Measurements from ENCODE around the gene RASA3. TPM values are rescaled to one million over a fixed set of nuclear protein-coding genes. Genes with fewer than 3 reads are reported as not detected.

The RASA3 gene
- total RNA-seq, 1 experiment from 2014 or later: 18.6 TPM

DNA sequence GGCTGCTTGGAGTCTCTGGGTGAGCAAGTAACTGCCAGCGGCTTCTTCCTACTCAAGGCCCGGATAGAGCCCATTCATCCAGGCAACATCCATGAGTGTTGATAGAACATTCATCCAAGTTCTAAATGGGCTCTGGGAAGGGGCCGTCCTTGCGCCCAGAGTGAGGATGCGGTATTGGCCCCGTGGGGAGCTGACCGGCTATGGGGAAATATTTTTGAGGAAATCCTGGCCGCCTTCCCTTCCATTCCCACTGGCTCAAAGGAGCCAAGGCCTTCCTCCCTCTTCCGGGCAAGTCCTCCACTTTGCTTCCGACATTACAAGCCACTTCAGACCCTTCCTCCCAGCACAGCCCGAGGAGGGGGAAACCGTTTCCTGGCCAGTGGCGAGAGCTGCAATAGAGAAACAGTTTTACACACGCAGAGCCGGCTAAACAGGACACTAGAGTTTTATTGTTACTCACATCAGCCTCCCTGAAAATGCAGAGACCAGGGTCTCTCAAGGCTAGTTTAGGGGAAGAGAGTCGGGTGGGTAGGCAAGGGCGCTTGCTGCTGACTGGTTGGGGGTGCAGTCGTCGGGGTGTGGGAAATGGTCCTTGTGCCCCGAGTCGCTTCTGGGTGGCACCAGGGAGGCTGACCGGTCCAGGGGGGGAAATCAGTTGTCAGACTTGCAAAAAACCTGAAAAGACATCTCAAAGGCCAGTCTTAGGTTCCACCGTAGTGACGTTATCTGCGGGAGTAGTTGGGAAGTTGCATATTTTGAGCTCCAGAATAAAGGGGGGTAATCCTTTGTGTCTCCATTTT, 196.1 kb downstream of the RASA3 start (continued):
- TF ChIP-seq, protein P1, sequence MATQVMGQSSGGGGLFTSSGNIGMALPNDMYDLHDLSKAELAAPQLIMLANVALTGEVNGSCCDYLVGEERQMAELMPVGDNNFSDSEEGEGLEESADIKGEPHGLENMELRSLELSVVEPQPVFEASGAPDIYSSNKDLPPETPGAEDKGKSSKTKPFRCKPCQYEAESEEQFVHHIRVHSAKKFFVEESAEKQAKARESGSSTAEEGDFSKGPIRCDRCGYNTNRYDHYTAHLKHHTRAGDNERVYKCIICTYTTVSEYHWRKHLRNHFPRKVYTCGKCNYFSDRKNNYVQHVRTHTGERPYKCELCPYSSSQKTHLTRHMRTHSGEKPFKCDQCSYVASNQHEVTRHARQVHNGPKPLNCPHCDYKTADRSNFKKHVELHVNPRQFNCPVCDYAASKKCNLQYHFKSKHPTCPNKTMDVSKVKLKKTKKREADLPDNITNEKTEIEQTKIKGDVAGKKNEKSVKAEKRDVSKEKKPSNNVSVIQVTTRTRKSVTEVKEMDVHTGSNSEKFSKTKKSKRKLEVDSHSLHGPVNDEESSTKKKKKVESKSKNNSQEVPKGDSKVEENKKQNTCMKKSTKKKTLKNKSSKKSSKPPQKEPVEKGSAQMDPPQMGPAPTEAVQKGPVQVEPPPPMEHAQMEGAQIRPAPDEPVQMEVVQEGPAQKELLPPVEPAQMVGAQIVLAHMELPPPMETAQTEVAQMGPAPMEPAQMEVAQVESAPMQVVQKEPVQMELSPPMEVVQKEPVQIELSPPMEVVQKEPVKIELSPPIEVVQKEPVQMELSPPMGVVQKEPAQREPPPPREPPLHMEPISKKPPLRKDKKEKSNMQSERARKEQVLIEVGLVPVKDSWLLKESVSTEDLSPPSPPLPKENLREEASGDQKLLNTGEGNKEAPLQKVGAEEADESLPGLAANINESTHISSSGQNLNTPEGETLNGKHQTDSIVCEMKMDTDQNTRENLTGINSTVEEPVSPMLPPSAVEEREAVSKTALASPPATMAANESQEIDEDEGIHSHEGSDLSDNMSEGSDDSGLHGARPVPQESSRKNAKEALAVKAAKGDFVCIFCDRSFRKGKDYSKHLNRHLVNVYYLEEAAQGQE (IDR thresholded peaks at IDR 0.05; ENCODE audit: low read depth): no peak

- intact Hi-C loops (cut with micrococcal nuclease): no loop called here
- Histone ChIP-seq H3K9me2 (ENCODE audit: insufficient read depth) (no peaks in the 10 kb centered on the region), H2AFZ (ENCODE audit: low read depth, low read length, poor library complexity, severe bottlenecking) (no peak overlapping the region), H3K27me3 (ENCODE audit: insufficient read depth, low read length) (no peaks in the 10 kb centered on the region), H3K9ac (ENCODE audit: low read length) (no peak overlapping the region), H3K79me2 (ENCODE audit: insufficient read depth, low read length) (no peaks in the 10 kb centered on the region), H3K9me3 (ENCODE audit: control insufficient read depth in 1 of 2, insufficient read depth in 1 of 2, low read depth in 1 of 2, low read length in 2 of 2) (no peaks in the 10 kb centered on the region), H3K27ac (ENCODE audit: low read depth, low read length) (no peak overlapping the region), H4K20me1 (ENCODE audit: insufficient read depth) (no peaks in the 10 kb centered on the region), H3K4me1 (ENCODE audit: control insufficient read depth in 1 of 2, insufficient read depth in 2 of 2, low read length in 2 of 2) (no peaks in the 10 kb centered on the region), H3K36me3 (ENCODE audit: control insufficient read depth in 1 of 2, insufficient read depth in 2 of 2, low read length in 2 of 2) (no peaks in the 10 kb centered on the region), H3K4me3 (replicated peaks in 1 of 2; ENCODE audit: low read depth in 1 of 2, low read length in 2 of 2) (no peak overlapping the region), H3K4me2 (ENCODE audit: low read length) (no peak overlapping the region)
- DNase-seq (ENCODE audit: low read depth, low spot score): no peak
- ChIA-PET CTCF (no interaction called here), RAD21 (ENCODE audit: low non-redundant PET in 1 of 2, low total read pairs in 2 of 2, uncharacterized antibody in 2 of 2, unreplicated experiment in 2 of 2) (no interaction called here), POLR2A (no interaction called here)
- no TSS peak for BruUV-seq (replicated peaks)
- ATAC-seq: no peak
- TF ChIP-seq JUND (IDR thresholded peaks at IDR 0.05): no peak
- TF ChIP-seq EZH2phosphoT487 (IDR thresholded peaks at IDR 0.05; ENCODE audit: borderline replicate concordance): no peak
- TF ChIP-seq ATF3 (IDR thresholded peaks at IDR 0.05): no peak
- no peak for TF ChIP-seq CBX3 (IDR thresholded peaks at IDR 0.05; ENCODE audit: low read depth)
- TF ChIP-seq CTCF (IDR thresholded peaks at IDR 0.05 in 2 of 3, conservative IDR thresholded peaks at IDR 0.05 in 1 of 3; ENCODE audit: borderline replicate concordance in 1 of 3, insufficient read depth in 1 of 3, low read depth in 2 of 3, low read length in 2 of 3): no peak
- TF ChIP-seq CEBPB (IDR thresholded peaks at IDR 0.05; ENCODE audit: low read depth): no peak
- no peak for TF ChIP-seq FOSL1 (IDR thresholded peaks at IDR 0.05; ENCODE audit: low read depth)
- no peak for TF ChIP-seq YY1 (IDR thresholded peaks at IDR 0.05; ENCODE audit: extremely low read depth, insufficient replicate concordance, low read depth, low read length)
- TF ChIP-seq, protein P1 (IDR thresholded peaks at IDR 0.05; ENCODE audit: low read depth): no peak
Measured at GRCh38 chr13:113935001-113935844, 197.2 kb downstream of the RASA3 start.

All from HCT116 (cell line).